Panc1 (cell line): ENCODE results near the gene POU2AF2. TPM values are rescaled to one million over a fixed set of nuclear protein-coding genes. Genes with fewer than 3 reads are reported as not detected.

Source experiments
- ATAC-seq: fragments of 200-7000 bp; cut with Tn5 transposase; 2 replicates; pipeline ENCODE4 v1.9.1; 2020; ENCODE audit warnings: mild to moderate bottlenecking, moderate library complexity
- BruUV-seq: library from RNA; stranded (reverse); fragments of 400-500 nt; replicated peaks from 2 replicates; lab custom pipeline; 2021; lab: Mats Ljungman, UMichigan
- CTCF ChIA-PET: fragments of 300-600 bp; sonication (Branson Sonifier 250); formaldehyde crosslinking; loops from one replicate; lab custom pipeline; 2022; ENCODE audit warnings: antibody characterized with exemption; lab: Charles Lee
- POLR2A ChIA-PET: fragments of 300-600 bp; sonication (Branson Sonifier 250); formaldehyde crosslinking; loops from one replicate; lab custom pipeline; 2022; ENCODE audit warnings: antibody characterized with exemption; lab: Charles Lee
- DNase-seq: peaks from one replicate; pipeline ENCODE4 v3.0.0-alpha.2; 2010; ENCODE audit warnings: low read depth, low spot score
- H3K27ac ChIP-seq: 2 replicates; pipeline ENCODE4 v1.5.1; 2011; ENCODE audit warnings: mild to moderate bottlenecking, low read length, inconsistent platforms
- H3K27me3 ChIP-seq: fragments of 200-500 bp; sonication (Bioruptor generic); 2 replicates; pipeline ENCODE4 v1.6.0; 2014; ENCODE audit warnings: low read length, inconsistent platforms; ENCODE audit not compliant: control insufficient read depth, insufficient read depth
- H3K36me3 ChIP-seq: fragments of 200-500 bp; sonication (Bioruptor generic); 2 replicates; pipeline ENCODE4 v1.5.1; 2014; ENCODE audit warnings: inconsistent platforms, mild to moderate bottlenecking, low read length, moderate library complexity; ENCODE audit not compliant: control insufficient read depth, insufficient read depth
- H3K4me1 ChIP-seq: 2 replicates; pipeline ENCODE4 v1.5.1; 2011; ENCODE audit warnings: inconsistent platforms, mild to moderate bottlenecking, low read length, moderate library complexity; ENCODE audit not compliant: control insufficient read depth, insufficient read depth
- H3K4me3 ChIP-seq, 2 experiments: 2 replicates each; pipeline ENCODE4 v1.5.1; 2011 to 2012; ENCODE audit warnings: low read depth in 2 of 2, low read length in 2 of 2, mild to moderate bottlenecking in 2 of 2, inconsistent platforms in 1 of 2, moderate library complexity in 1 of 2
- H3K9me3 ChIP-seq: fragments of 200-500 bp; sonication (Bioruptor generic); 2 replicates; pipeline ENCODE4 v1.5.1; 2014; ENCODE audit warnings: low read depth, mild to moderate bottlenecking, inconsistent platforms, low read length, moderate library complexity; ENCODE audit not compliant: control insufficient read depth, insufficient read depth
- POLR2AphosphoS5 ChIP-seq: IDR thresholded peaks from 2 replicates; pipeline ENCODE4 v1.6.1; 2012; ENCODE audit warnings: mild to moderate bottlenecking, low read depth, low read length, moderate library complexity
- SIN3A ChIP-seq: IDR thresholded peaks from 2 replicates; pipeline ENCODE4 v1.6.1; 2012; ENCODE audit warnings: low read depth, mild to moderate bottlenecking, low read length, moderate library complexity, borderline replicate concordance; ENCODE audit not compliant: insufficient read depth
- TCF7L2 ChIP-seq: IDR thresholded peaks from 2 replicates; pipeline ENCODE4 v1.6.1; 2011; ENCODE audit warnings: mild to moderate bottlenecking, low read depth, low read length, inconsistent platforms
- in situ Hi-C: cut with HindIII; loops from 2 replicates; pipeline ENCODE4 v1.10.0; 2016; ENCODE audit warnings: low sequenced_read_pairs, low pct_unique_long_range_greater_than_20kb
- intact Hi-C: fragments of 100-400 bp; cut with micrococcal nuclease; formaldehyde crosslinking; loops from one replicate; pipeline ENCODE4 v1.10.0; 2022; ENCODE audit not compliant: unreplicated experiment
- total RNA-seq: library from RNA; stranded (reverse); gene quantifications from one replicate; pipeline ENCODE4 v1.2.1, GENCODE V29; 2021; ENCODE audit not compliant: unreplicated experiment
- TF ChIP-seq, protein P1 (sequence below): fragments of 450-650 bp; IDR thresholded peaks from 2 replicates; pipeline ENCODE4 v1.5.1; 2017; ENCODE audit warnings: mild to moderate bottlenecking
- TF ChIP-seq, protein P2 (sequence below), 2 experiments: IDR thresholded peaks; 2 replicates each; pipeline ENCODE4 v1.6.1; 2011 to 2012; ENCODE audit warnings: low read depth in 2 of 2, control low read depth in 1 of 2, low read length in 1 of 2, mild to moderate bottlenecking in 1 of 2, moderate library complexity in 1 of 2; ENCODE audit not compliant: insufficient read depth in 1 of 2

POU2AF2 gene
- total RNA-seq, 1 experiment from 2014 or later: not detected

DNA sequence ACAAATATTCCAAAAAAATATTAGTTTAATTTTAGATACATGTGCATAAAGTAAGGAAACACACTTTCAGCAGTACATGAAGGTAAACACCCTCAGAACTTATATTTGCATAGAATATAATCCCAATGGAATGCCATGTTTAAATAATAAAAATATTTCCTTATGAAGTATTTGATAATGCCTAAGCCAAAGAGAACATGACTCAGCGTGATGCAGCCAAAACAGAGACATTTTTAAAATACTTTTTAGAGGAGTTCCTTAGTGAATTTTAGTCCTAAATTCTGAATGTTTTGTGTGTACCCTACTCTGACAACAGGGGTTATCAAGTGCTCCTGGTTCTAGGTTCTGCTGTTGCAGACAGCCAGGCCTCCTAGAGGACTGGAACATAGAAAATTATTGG is 39.1 kb upstream of the POU2AF2 start:
- intact Hi-C loops (no loop called here), in situ Hi-C loops (no loop called here)
- ChIA-PET CTCF (no interaction called here), POLR2A (no interaction called here)
- BruUV-seq: no TSS peak
- no peak overlapping the region for H3K27ac ChIP-seq
- no peaks in the 10 kb centered on the region for H3K9me3 ChIP-seq
- H3K4me1 ChIP-seq: no peaks in the 10 kb centered on the region
- ATAC-seq (no peak), DNase-seq (no peak)
- no peaks in the 10 kb centered on the region for H3K36me3 ChIP-seq
- TF ChIP-seq, protein P1, sequence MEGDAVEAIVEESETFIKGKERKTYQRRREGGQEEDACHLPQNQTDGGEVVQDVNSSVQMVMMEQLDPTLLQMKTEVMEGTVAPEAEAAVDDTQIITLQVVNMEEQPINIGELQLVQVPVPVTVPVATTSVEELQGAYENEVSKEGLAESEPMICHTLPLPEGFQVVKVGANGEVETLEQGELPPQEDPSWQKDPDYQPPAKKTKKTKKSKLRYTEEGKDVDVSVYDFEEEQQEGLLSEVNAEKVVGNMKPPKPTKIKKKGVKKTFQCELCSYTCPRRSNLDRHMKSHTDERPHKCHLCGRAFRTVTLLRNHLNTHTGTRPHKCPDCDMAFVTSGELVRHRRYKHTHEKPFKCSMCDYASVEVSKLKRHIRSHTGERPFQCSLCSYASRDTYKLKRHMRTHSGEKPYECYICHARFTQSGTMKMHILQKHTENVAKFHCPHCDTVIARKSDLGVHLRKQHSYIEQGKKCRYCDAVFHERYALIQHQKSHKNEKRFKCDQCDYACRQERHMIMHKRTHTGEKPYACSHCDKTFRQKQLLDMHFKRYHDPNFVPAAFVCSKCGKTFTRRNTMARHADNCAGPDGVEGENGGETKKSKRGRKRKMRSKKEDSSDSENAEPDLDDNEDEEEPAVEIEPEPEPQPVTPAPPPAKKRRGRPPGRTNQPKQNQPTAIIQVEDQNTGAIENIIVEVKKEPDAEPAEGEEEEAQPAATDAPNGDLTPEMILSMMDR: no peak
- TF ChIP-seq SIN3A: no peak
- TF ChIP-seq TCF7L2: no peak
- TF ChIP-seq POLR2AphosphoS5: no peak
- TF ChIP-seq, protein P2, sequence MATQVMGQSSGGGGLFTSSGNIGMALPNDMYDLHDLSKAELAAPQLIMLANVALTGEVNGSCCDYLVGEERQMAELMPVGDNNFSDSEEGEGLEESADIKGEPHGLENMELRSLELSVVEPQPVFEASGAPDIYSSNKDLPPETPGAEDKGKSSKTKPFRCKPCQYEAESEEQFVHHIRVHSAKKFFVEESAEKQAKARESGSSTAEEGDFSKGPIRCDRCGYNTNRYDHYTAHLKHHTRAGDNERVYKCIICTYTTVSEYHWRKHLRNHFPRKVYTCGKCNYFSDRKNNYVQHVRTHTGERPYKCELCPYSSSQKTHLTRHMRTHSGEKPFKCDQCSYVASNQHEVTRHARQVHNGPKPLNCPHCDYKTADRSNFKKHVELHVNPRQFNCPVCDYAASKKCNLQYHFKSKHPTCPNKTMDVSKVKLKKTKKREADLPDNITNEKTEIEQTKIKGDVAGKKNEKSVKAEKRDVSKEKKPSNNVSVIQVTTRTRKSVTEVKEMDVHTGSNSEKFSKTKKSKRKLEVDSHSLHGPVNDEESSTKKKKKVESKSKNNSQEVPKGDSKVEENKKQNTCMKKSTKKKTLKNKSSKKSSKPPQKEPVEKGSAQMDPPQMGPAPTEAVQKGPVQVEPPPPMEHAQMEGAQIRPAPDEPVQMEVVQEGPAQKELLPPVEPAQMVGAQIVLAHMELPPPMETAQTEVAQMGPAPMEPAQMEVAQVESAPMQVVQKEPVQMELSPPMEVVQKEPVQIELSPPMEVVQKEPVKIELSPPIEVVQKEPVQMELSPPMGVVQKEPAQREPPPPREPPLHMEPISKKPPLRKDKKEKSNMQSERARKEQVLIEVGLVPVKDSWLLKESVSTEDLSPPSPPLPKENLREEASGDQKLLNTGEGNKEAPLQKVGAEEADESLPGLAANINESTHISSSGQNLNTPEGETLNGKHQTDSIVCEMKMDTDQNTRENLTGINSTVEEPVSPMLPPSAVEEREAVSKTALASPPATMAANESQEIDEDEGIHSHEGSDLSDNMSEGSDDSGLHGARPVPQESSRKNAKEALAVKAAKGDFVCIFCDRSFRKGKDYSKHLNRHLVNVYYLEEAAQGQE (IDR thresholded peaks at IDR 0.05; ENCODE audit: insufficient read depth in 1 of 2, low read depth in 2 of 2, low read length in 1 of 2): no peak
- H3K4me3 ChIP-seq: no peak overlapping the region
- H3K27me3 ChIP-seq: no peaks in the 10 kb centered on the region; the same call in 1 of the 2 replicates

GRCh38 chr11:111207213-111207612 is 38.3 kb upstream of the POU2AF2 start:
- POLR2A ChIA-PET: no interaction called here
- no peak for ATAC-seq
- Histone ChIP-seq H3K27ac (no peak overlapping the region), H3K4me1 (no peaks in the 10 kb centered on the region), H3K9me3 (no peaks in the 10 kb centered on the region), H3K27me3 (no peaks in the 10 kb centered on the region; the same call in 1 of the 2 replicates), H3K4me3 (no peak overlapping the region), H3K36me3 (no peaks in the 10 kb centered on the region)
- CTCF ChIA-PET: no interaction called here
- BruUV-seq: no TSS peak
- intact Hi-C loops: no loop called here
- in situ Hi-C loops: no loop called here
- TF ChIP-seq POLR2AphosphoS5 (no peak), TCF7L2 (no peak), SIN3A (no peak)
- TF ChIP-seq, protein P1: no peak
- TF ChIP-seq, protein P2 (IDR thresholded peaks at IDR 0.05; ENCODE audit: insufficient read depth in 1 of 2, low read depth in 2 of 2, low read length in 1 of 2): no peak
- no peak for DNase-seq
